GOT3 (cell line): ENCODE results near the gene CSNK1G3.
"Not testable (repeated sequence)": the region's sequence is repeated elsewhere in the genome, so short reads cannot be mapped to it uniquely, and the experiment has no call there.

Source experiments
- DNase-seq: peaks from one replicate; lab custom pipeline; 2025; ENCODE audit warnings: mixed read lengths; lab: John Stamatoyannopoulos, UW

The CSNK1G3 gene

GRCh38 chr5:123559434-123559775 lies 47.4 kb downstream of the CSNK1G3 start:
- DNase-seq = no peak

- no peak for DNase-seq
These were observed 49.3 kb downstream of the CSNK1G3 start for GRCh38 chr5:123561230-123561629.

- no peak for DNase-seq
These were observed 60.0 kb downstream of the CSNK1G3 start for GRCh38 chr5:123571927-123572326.

DNA sequence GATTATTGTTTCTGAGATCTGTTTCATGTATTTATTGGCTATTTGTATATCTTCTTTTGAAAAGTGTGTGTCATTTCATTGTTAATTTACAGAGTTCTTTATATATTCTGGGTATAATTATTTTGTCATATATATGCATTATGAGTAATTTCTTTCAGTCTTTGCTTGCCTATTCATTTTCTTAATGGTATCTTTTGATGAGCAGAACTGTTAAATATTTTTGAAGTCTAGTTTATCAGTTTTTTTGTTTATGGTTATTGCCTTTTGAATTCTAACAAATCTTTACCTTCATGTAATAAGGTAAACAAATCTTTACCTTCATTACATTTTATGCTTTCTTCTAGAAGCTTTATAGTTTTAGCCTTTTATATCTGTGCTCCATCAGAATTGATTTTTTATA lies 66.4 kb downstream of the CSNK1G3 start:
- no peak for DNase-seq

DNA sequence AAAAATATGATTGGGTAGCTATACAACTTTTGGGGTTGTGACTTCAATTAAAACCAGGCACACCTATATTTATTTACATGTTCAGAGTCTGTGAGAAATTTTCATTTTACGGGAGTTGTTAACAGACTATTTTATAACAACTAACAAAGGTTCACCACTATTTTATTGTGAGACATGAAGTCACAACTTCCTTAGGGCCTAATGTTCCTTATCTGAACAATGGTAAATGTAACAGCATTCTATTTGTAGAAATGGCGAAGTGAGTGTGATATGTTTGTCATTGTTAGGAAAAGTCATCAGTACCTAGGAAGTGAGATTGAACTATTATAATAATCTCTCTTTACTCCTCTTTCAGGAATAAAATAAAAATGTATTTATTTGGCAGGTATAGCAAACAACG lies 67.4 kb downstream of the CSNK1G3 start:
- no peak for DNase-seq

- DNase-seq = no peak
These were observed 70.7 kb downstream of the CSNK1G3 start for GRCh38 chr5:123582550-123583285.

DNA sequence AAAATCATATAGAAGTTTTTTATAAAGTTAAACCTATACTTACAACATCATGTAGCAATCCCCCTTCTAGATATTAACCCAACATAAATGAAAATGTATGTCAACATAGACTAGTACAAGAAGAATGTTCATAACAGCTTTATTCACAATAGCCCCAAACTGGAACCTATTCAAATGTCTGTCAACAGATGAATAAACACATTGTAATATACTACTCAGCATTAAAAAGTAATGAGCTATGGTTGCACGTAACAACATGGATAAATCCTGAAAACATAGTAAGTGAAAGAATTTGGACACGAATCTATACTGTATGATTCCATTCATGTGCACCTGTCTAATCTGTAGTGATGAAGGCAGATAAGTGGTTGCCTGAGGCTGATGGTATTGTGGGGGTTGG lies 73.9 kb downstream of the CSNK1G3 start:
- DNase-seq = no peak

DNA sequence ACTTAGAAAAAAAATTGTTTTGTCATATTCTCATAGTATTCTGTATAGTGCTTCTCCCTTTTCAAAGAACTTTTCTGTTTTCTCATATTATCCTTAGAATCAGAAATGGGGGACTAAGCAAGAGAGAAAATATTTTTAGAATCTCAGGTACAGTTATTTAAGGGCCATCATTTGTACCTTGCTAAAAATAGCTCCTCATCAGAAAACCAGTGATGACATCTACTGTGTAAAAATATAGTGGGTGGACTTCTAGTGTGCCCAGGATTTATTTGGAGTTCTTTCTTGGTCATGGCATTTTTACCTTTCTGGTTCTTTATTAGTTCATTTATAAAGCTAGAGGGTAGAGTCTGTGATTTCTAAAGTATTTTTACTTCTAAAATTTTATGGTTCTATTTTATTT lies 82.5 kb downstream of the CSNK1G3 start:
- DNase-seq = no peak

DNA sequence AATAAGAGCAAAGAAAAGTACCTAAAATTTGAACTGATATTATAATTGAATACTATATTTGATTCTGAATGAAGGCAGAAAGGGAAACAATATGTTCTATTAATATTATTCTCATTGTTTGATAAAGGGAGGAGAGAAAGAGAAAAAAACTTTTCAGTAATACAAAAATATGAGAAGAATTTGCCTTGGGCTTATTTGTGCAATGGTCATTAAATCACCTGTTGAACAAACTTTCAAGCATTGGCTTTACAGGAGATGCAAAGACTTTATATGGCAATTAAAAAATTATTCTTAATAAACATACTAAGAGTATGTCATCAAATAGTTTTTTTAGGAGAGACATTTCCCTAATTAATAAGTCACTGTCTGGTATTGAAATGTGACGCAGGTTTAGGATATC lies 85.0 kb downstream of the CSNK1G3 start:
- DNase-seq = no peak

GRCh38 chr5:123598028-123598689 lies 86.2 kb downstream of the CSNK1G3 start:
- no peak for DNase-seq

DNA sequence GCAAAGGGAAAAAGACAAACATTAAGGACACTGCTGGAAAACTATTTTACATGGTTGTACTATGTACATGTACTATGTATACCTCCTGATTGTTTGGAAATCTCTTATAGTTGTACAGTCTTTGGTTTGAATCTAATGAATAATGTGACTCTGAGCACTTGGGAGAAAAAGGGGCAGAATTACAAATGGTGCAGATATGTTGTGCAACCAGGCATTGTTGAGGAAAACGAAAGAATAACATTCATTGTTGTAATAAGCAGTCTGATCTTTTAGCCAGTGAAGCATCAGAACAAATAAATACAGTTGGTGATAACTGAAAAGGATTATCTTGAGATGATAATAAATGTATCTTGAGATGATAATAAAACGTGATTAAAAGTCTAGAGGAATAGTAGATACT lies 87.2 kb downstream of the CSNK1G3 start:
- no peak for DNase-seq

GRCh38 chr5:123601610-123602009 lies 89.6 kb downstream of the CSNK1G3 start:
- no peak for DNase-seq

DNA sequence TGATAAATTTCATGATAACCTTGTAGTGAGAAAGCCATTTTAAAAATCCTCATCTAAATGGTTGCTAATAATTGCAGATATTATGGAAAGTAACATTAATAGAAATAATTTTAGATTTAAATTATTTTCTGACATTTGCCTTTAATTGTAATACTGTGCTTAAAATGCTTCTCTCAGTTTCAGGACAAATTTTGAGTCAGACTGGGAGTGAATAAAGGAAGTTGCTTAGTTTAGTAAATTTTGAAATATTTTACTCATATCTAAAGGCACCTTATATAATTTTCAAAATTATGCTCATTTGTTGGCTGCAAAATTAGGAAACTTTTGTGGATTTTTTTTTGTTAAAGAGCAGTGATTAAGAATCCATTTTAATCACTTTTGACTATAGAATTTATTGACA lies 93.8 kb downstream of the CSNK1G3 start:
- no peak for DNase-seq

DNA sequence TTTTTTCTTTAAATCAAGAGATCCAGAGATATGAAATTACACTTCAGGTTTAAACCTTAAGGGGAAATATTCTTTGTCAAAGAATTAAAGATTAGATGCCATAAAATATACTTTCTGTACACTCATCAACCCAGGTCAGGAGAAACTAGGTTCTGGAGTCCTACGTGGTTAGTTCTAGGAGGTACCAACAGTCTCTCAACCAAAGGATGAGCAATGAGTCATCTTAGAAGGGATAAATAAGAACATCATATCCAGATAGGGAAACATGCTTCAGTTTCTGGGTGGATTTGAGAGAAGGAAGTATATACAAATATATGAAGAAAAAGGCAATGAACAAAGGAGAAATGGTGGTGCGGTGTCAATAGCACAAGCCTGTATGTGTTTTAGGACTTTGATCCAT lies 98.2 kb downstream of the CSNK1G3 start:
- no peak for DNase-seq

- no peak for DNase-seq
These were observed 98.9 kb downstream of the CSNK1G3 start for GRCh38 chr5:123610665-123611405.

GRCh38 chr5:123611406-123611709 lies 99.4 kb downstream of the CSNK1G3 start:
- no peak for DNase-seq

GRCh38 chr5:123617561-123617960 lies 105.6 kb downstream of the CSNK1G3 start:
- no peak for DNase-seq

DNA sequence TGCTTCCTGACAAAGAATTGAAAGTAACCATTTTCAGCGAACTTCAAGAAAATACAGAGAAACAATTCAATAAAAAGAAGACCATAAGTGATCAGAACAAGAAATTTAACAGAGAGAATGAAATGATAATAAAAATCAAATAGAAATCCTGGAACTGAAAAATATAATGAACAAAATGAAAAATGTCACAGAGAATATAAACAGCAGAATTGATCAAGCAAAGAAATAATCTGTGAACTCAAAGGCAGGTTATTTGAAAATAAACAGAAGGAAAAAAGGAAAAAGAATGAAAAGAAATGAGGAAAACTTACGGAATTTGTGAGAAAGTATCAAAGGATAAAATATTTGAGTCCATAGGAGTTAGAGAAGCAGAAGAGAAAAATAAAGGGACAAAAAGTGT lies 114.1 kb downstream of the CSNK1G3 start:
- no peak for DNase-seq

DNA sequence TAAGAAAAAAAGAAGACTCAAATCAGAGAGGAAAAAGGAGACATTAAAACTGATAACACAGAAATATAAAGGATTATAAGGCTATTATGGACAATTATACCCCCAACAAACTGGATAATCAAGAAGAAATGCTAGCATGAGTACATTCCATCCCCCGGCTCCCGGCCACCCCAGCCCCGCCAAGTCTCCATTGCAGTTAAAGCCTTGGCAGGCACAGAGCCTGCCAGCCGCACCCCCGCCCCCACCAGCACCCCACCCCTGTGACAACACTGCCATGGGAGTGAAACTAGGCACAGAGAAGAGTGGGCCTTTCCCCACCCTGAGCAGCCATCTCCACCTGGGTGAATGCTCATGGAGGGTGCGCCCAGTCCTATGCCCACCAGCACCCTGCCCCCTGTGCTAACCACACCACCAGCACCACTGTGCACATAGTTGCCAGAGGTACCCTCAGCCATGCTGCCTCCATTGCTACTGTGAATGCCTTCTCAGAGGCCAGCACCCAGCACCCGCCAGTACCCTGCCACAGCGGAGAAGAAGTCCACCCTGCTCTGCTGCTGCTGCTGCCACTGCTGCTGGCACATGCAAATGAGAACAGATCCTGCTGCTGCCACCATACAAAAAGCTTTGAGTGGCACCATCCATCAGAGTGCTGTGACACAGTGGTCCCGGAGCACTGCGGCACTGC lies 117.0 kb downstream of the CSNK1G3 start:
- DNase-seq = no peak

DNA sequence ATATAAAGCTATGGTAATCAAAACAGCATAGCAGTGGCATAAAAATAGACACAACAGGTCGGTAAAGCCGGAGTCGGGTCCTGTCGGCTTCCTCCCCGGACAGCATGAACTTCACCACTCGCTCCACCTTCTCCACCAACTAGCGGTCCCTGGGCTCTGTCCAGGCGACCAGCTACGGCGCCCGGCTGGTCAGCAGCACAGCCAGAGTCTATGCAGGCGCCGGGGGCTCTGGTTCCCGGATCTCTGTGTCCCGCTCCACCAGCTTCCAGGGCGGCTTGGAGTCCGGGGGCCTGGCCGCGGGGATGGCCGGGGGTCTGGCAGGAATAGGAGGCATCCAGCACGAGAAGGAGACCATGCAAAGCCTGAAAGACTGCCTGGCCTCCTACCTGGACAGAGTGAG lies 124.0 kb downstream of the CSNK1G3 start:
- DNase-seq = no peak

- not testable (repeated sequence) for DNase-seq
These were observed 125.1 kb downstream of the CSNK1G3 start for GRCh38 chr5:123637028-123637427.

- DNase-seq = no peak
These were observed 127.3 kb downstream of the CSNK1G3 start for GRCh38 chr5:123639244-123639643.
